Measurements from ENCODE around the gene KIF3C.
A peak's percentile ranks its signal among the peaks of the same experiment; 100 is the strongest.
"Not testable (repeated sequence)": the region's sequence is repeated elsewhere in the genome, so short reads cannot be mapped to it uniquely, and the experiment has no call there.

Gene KIF3C

GRCh38 chr2:25958611-25959010 lies 23.7 kb downstream of the KIF3C start:
- not testable (repeated sequence) for DNase-seq

- no peak for DNase-seq
Measured at GRCh38 chr2:25957743-25958142, 24.6 kb downstream of the KIF3C start.

- DNase-seq = no peak
Measured at GRCh38 chr2:25955869-25956535, 26.3 kb downstream of the KIF3C start.

GRCh38 chr2:25955036-25955435 lies 27.3 kb downstream of the KIF3C start:
- DNase-seq = no peak

- no peak for DNase-seq
Measured at GRCh38 chr2:25954199-25954752, 28.0 kb downstream of the KIF3C start.

- peak; percentile 75 for DNase-seq
Measured at GRCh38 chr2:25951071-25951547, 31.2 kb downstream of the KIF3C start.

- DNase-seq = no peak
Measured at GRCh38 chr2:25948437-25948836, 33.9 kb downstream of the KIF3C start.

GRCh38 chr2:25941042-25941441 lies 41.3 kb downstream of the KIF3C start:
- DNase-seq = no peak

- DNase-seq = no peak
Measured at GRCh38 chr2:25939257-25939668, 43.0 kb downstream of the KIF3C start.

GRCh38 chr2:25938345-25938744 lies 44.0 kb downstream of the KIF3C start:
- no peak for DNase-seq

GRCh38 chr2:25936889-25937545 lies 45.3 kb downstream of the KIF3C start:
- DNase-seq = no peak

GRCh38 chr2:25933622-25934021 lies 48.7 kb downstream of the KIF3C start:
- DNase-seq = no peak

- DNase-seq = no peak
Measured at GRCh38 chr2:25929789-25930473, 52.4 kb downstream of the KIF3C start.

GRCh38 chr2:25928668-25929067 lies 53.6 kb downstream of the KIF3C start:
- no peak for DNase-seq

- DNase-seq = no peak
Measured at GRCh38 chr2:25926984-25927756, 55.1 kb downstream of the KIF3C start.

GRCh38 chr2:25922501-25922900 lies 59.8 kb downstream of the KIF3C start:
- DNase-seq = no peak

GRCh38 chr2:25920786-25921415 lies 61.4 kb downstream of the KIF3C start:
- DNase-seq = no peak

GRCh38 chr2:25920336-25920735 lies 62.0 kb downstream of the KIF3C start:
- no peak for DNase-seq

GRCh38 chr2:25917832-25918231 lies 64.5 kb downstream of the KIF3C start:
- DNase-seq = no peak

- DNase-seq = not testable (repeated sequence)
Measured at GRCh38 chr2:25917411-25917810, 64.9 kb downstream of the KIF3C start.

GRCh38 chr2:25915944-25916772 lies 66.1 kb downstream of the KIF3C start:
- peak; percentile 34 for DNase-seq

All from activated naive CD4-positive, alpha-beta T cell treated with Interleukin-2 at 50 U/mL for 16 hours (primary cell).